Measurements from ENCODE around the gene SLC39A3. TPM values are rescaled to one million over a fixed set of nuclear protein-coding genes. Genes with fewer than 3 reads are reported as not detected.

The SLC39A3 gene
- total RNA-seq, 1 donor from 2014 or later: 59.6 TPM

DNA sequence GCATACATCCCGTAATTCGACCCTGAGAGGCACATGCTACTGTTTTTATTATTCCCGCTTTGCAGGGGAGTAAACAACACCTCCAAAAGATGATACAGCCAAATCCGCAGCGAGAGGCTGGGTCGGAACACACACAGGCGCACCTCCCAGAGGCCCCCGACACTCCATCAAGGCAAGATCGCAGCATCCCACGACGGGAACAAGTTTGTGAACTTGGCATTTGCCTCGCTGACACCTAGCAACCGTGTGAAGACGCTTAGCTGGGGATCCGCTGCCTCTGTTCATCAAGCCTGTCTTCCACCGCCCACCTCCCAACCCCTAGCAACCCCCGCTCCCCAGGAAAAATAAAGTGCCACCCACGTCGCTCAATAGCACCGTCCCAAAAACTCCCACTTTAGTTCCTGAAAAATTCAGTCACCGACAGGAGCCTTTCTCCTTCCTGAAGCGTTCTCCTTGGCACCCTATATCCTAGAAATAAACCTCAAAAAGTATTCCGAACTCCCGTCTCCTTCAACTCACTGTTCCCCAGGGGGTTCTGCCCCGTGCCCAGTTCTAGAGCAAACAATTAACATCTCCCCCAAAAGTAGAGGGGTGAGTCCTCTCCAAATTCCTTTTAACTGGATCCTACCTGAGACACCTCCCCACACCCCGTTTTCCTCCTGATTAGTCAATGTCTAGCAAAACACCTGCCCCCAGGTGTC is 39.0 kb downstream of the SLC39A3 start:
- no peak for DNase-seq (ENCODE audit: low read depth)
- H3K36me3 ChIP-seq (ENCODE audit: control insufficient read depth, insufficient read depth, low read length): no peaks in the 10 kb centered on the region
- peaks cover 38% of the 10 kb centered on the region for H3K27me3 ChIP-seq (ENCODE audit: control insufficient read depth, insufficient read depth, low read length)
- no peak for TF ChIP-seq CTCF (IDR thresholded peaks at IDR 0.05; ENCODE audit: insufficient read depth, low read length, poor library complexity, severe bottlenecking)
- H3K4me3 ChIP-seq (ENCODE audit: low read depth, low read length): no peak overlapping the region

GRCh38 chr19:2699413-2700140 is 40.2 kb downstream of the SLC39A3 start:
- Histone ChIP-seq H3K36me3 (ENCODE audit: control insufficient read depth, insufficient read depth, low read length) (no peaks in the 10 kb centered on the region), H3K4me3 (ENCODE audit: low read depth, low read length) (no peak overlapping the region), H3K27me3 (ENCODE audit: control insufficient read depth, insufficient read depth, low read length) (peaks cover 38% of the 10 kb centered on the region)
- TF ChIP-seq CTCF (IDR thresholded peaks at IDR 0.05; ENCODE audit: insufficient read depth, low read length, poor library complexity, severe bottlenecking): no peak
- no peak for DNase-seq (ENCODE audit: low read depth)

GRCh38 chr19:2694196-2694595 is 45.6 kb downstream of the SLC39A3 start:
- no peak overlapping the region for H3K4me3 ChIP-seq (ENCODE audit: low read depth, low read length)
- H3K27me3 ChIP-seq (ENCODE audit: control insufficient read depth, insufficient read depth, low read length): peaks cover 5% of the 10 kb centered on the region
- no peak for TF ChIP-seq CTCF (IDR thresholded peaks at IDR 0.05; ENCODE audit: insufficient read depth, low read length, poor library complexity, severe bottlenecking)
- DNase-seq (ENCODE audit: low read depth): no peak
- no peaks in the 10 kb centered on the region for H3K36me3 ChIP-seq (ENCODE audit: control insufficient read depth, insufficient read depth, low read length)

DNA sequence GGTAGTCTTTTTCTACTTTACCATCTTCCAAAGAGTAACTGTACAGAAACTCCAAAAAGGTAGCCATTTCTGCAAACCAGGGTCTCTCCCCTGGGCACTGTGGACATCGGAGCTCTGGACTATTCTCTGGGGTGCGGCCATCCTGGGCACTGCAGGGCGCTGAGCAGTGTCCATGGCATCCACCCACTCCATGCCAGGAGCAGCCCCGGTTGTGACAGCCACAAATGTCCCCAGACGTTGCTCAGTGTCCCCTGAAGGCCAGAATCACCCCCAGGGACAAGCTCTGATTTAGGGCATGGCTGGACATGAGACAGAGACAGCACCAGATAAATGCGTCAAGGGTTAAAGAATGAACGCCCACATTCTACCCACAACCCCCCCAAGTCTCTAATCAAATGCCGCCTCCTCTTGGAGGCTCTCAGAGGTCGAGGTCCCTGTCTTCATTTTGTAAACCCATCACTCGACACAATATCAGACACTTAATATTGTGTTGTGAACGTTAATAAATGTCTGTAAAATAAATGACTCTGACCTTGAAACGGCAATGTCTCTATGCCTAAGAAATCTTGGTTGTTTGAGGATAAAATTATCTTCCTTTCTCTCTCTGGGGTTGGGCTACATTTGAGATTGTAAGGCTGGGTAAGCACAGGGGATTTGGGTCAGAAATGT is 46.2 kb downstream of the SLC39A3 start:
- DNase-seq (ENCODE audit: low read depth): no peak
- Histone ChIP-seq H3K36me3 (ENCODE audit: control insufficient read depth, insufficient read depth, low read length) (no peaks in the 10 kb centered on the region), H3K27me3 (ENCODE audit: control insufficient read depth, insufficient read depth, low read length) (peaks cover 5% of the 10 kb centered on the region), H3K4me3 (ENCODE audit: low read depth, low read length) (no peak overlapping the region)
- no peak for TF ChIP-seq CTCF (IDR thresholded peaks at IDR 0.05; ENCODE audit: insufficient read depth, low read length, poor library complexity, severe bottlenecking)

- TF ChIP-seq CTCF (IDR thresholded peaks at IDR 0.05; ENCODE audit: insufficient read depth, low read length, poor library complexity, severe bottlenecking): no peak
- Histone ChIP-seq H3K27me3 (ENCODE audit: control insufficient read depth, insufficient read depth, low read length) (peaks cover 2% of the 10 kb centered on the region), H3K36me3 (ENCODE audit: control insufficient read depth, insufficient read depth, low read length) (no peaks in the 10 kb centered on the region), H3K4me3 (ENCODE audit: low read depth, low read length) (no peak overlapping the region)
- DNase-seq (ENCODE audit: low read depth): no peak
Measured at GRCh38 chr19:2691951-2692350, 47.9 kb downstream of the SLC39A3 start.

Data from kidney epithelial cell (primary cell).